Stomach (tissue), 9 donors: ENCODE results near the gene GPC5. TPM values are rescaled to one million over a fixed set of nuclear protein-coding genes. Genes with fewer than 3 reads are reported as not detected.
A peak's percentile ranks its signal among the peaks of the same experiment; 100 is the strongest.
"Not testable (repeated sequence)": the region's sequence is repeated elsewhere in the genome, so short reads cannot be mapped to it uniquely, and the experiment has no call there.

Source experiments
- DNase-seq, 2 donors: peaks; one replicate each; pipeline versions ENCODE4 v3.0.0 to v3.0.0-alpha.2; 2013 to 2019
- H3K27ac ChIP-seq, 5 donors: fragments of 200-600 bp in 4 of 5; sonication (generic) in 4 of 5; one replicate each; pipeline ENCODE4 v1.5.1; 2013 to 2019; ENCODE audit warnings: mild to moderate bottlenecking in 1 of 5, moderate library complexity in 1 of 5
- H3K27me3 ChIP-seq, 3 donors: fragments of 200-600 bp; sonication (generic); one replicate each; pipeline ENCODE4 v1.5.1; 2017 to 2019; ENCODE audit warnings: mixed run types in 1 of 3
- H3K36me3 ChIP-seq, 4 donors: fragments of 200-600 bp; sonication (generic); 1 replicate in 3 of 4; 2 replicates in 1 of 4; pipeline ENCODE4 v1.5.1; 2016 to 2019
- H3K4me1 ChIP-seq, 4 donors: fragments of 200-600 bp; sonication (generic); one replicate each; pipeline ENCODE4 v1.5.1; 2016 to 2019
- H3K4me3 ChIP-seq, 4 donors: fragments of 200-600 bp; sonication (generic) in 3 of 4; one replicate each; pipeline ENCODE4 v1.5.1; 2016 to 2019; ENCODE audit warnings: mild to moderate bottlenecking in 1 of 4
- H3K9me3 ChIP-seq, 4 donors: fragments of 200-600 bp; sonication (generic); one replicate each; pipeline ENCODE4 v1.5.1; 2016 to 2019
- CTCF ChIP-seq, 7 experiments: fragments of 450-650 bp in 4 of 7; fragments of 200-600 bp in 3 of 7; sonication (generic) in 3 of 7; IDR thresholded peaks; one replicate each; pipeline ENCODE4 v1.5.1; 2016 to 2019; ENCODE audit warnings: antibody characterized with exemption in 7 of 7, control low read depth in 2 of 7, mild to moderate bottlenecking in 1 of 7
- EP300 ChIP-seq: sonication (generic); formaldehyde crosslinking; IDR thresholded peaks from one replicate; pipeline ENCODE4 v1.6.1; 2017; ENCODE audit warnings: antibody characterized with exemption
- POLR2A ChIP-seq, 4 donors: fragments of 450-650 bp; IDR thresholded peaks; one replicate each; pipeline ENCODE4 v1.6.1; 2016; ENCODE audit warnings: antibody characterized with exemption in 4 of 4, control low read depth in 2 of 4, mild to moderate bottlenecking in 1 of 4, moderate library complexity in 1 of 4
- POLR2AphosphoS5 ChIP-seq, 3 donors: sonication (generic); formaldehyde crosslinking; IDR thresholded peaks; one replicate each; pipeline ENCODE4 v1.6.1; 2016; ENCODE audit warnings: antibody characterized with exemption in 3 of 3
- WGBS, 5 donors: extraction: QIAGEN DNeasy Blood & Tissue Kit in 3 of 5; methylation state at CpG; one replicate each; pipeline versions ENCODE4 v1.1.5 to v1.1.7; 2013 to 2018; 5-methylcytosine and 5-hydroxymethylcytosine counted together
- intact Hi-C: fragments of 100-400 bp; cut with DNase I; formaldehyde crosslinking; loops from one replicate; pipeline ENCODE4 v1.15.1; 2023; ENCODE audit warnings: low total_unique reads
- polyA plus RNA-seq, 3 donors: library from polyadenylated mRNA; stranded (reverse); fragments of 200-250 nt; gene quantifications; one replicate each; pipeline ENCODE4 v1.2.3, GENCODE V29; 2013
- total RNA-seq, 5 donors: library from RNA; depleted of rRNA; stranded (reverse); fragments of >200 nt; gene quantifications; one replicate each; pipeline versions ENCODE4 v1.1.0 to v1.2.3, GENCODE V29; 2014 to 2016
- donor health status: healthy with polysubstance abuse.
- donor health status: Bipolar disorder and iron deficiency.
- donor health status: healthy.

GPC5 gene
- total and polyA plus RNA-seq, 8 donors: 0.87 to 2.8 TPM; not detected in 6

GRCh38 chr13:92886535-92887077 is 1488.2 kb downstream of the GPC5 start:
- H3K9me3 ChIP-seq: no peaks in the 10 kb centered on the region
- no peak overlapping the region for H3K27ac ChIP-seq
- 59 to 75% (median 67%) methylated on average over 1 of the region's 1 CpG for WGBS, 5 donors
- H3K4me3 ChIP-seq: no peak overlapping the region
- intact Hi-C loops: no loop called here
- no peaks in the 10 kb centered on the region for H3K27me3 ChIP-seq
- TF ChIP-seq CTCF (IDR thresholded peaks at IDR 0.05): no peak
- no peak for TF ChIP-seq EP300
- no peak for TF ChIP-seq POLR2A (IDR thresholded peaks at IDR 0.05)
- TF ChIP-seq POLR2AphosphoS5 (IDR thresholded peaks at IDR 0.05): no peak
- no peak for DNase-seq
- no peaks in the 10 kb centered on the region for H3K4me1 ChIP-seq
- no peaks in the 10 kb centered on the region for H3K36me3 ChIP-seq

- 71 to 86% (median 78%) methylated on average over 3 of the region's 3 CpGs for WGBS, 5 donors
- TF ChIP-seq POLR2A (IDR thresholded peaks at IDR 0.05) (no peak), CTCF (IDR thresholded peaks at IDR 0.05) (no peak), EP300 (no peak), POLR2AphosphoS5 (IDR thresholded peaks at IDR 0.05) (no peak)
- no peaks in the 10 kb centered on the region for H3K27me3 ChIP-seq
Measured at GRCh38 chr13:92894447-92894846, 1496.0 kb downstream of the GPC5 start.

DNA sequence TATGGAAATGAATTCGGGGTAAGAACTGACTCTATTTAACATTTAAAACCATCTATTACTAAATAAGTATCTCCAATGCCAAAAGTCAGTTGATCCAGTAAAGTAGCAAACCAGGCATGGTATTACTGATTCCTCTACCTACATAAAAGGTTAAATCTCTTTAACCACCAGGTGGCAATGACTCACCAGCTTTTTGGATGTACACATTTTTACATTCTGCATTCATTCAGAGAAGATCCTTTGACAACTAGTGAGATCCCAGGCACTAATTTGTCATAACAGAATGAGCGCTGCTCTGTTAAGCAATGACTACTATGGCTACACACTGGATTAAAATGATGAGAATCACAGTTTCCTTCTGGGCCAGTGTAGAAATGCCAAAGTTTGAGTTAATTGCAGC is 1498.4 kb downstream of the GPC5 start:
- peak in 1 of 2 donors; percentile 51 for DNase-seq
- H3K36me3 ChIP-seq: no peaks in the 10 kb centered on the region
- WGBS, 5 donors: 54 to 60% (median 54%) methylated on average over 2 of the region's 2 CpGs

More at GRCh38 chr13:92894447-92894846, 1496.0 kb downstream of the GPC5 start:
- Histone ChIP-seq H3K27ac (no peak overlapping the region), H3K9me3 (peaks cover 0 to 28% (median 7%) of the 10 kb centered on the region in 4 donors), H3K4me3 (no peak overlapping the region), H3K4me1 (no peaks in the 10 kb centered on the region), H3K36me3 (no peaks in the 10 kb centered on the region)
- intact Hi-C loops: no loop called here
- DNase-seq: no peak

GRCh38 chr13:92898946-92899345 is 1500.5 kb downstream of the GPC5 start:
- H3K27ac ChIP-seq, H3K36me3 ChIP-seq, intact Hi-C loops, H3K27me3 ChIP-seq, H3K4me3 ChIP-seq, H3K4me1 ChIP-seq, DNase-seq: not testable (repeated sequence)
- peaks cover 0 to 31% (median 7%) of the 10 kb centered on the region in 4 donors for H3K9me3 ChIP-seq

More for the DNA sequence above, 1498.4 kb downstream of the GPC5 start:
- intact Hi-C loops: no loop called here
- H3K4me1 ChIP-seq: no peaks in the 10 kb centered on the region
- no peak for TF ChIP-seq CTCF (IDR thresholded peaks at IDR 0.05)
- no peak for TF ChIP-seq POLR2A (IDR thresholded peaks at IDR 0.05)
- no peak for TF ChIP-seq EP300
- no peak for TF ChIP-seq POLR2AphosphoS5 (IDR thresholded peaks at IDR 0.05)
- H3K27me3 ChIP-seq: no peaks in the 10 kb centered on the region
- H3K4me3 ChIP-seq: no peak overlapping the region
- H3K9me3 ChIP-seq: peaks cover 0 to 31% (median 7%) of the 10 kb centered on the region in 4 donors
- H3K27ac ChIP-seq: no peak overlapping the region

GRCh38 chr13:92900446-92900845 is 1502.0 kb downstream of the GPC5 start:
- Histone ChIP-seq H3K27ac (no peak overlapping the region), H3K36me3 (no peaks in the 10 kb centered on the region), H3K4me1 (no peaks in the 10 kb centered on the region), H3K9me3 (peaks cover 0 to 37% (median 7%) of the 10 kb centered on the region in 4 donors), H3K27me3 (no peaks in the 10 kb centered on the region), H3K4me3 (no peak overlapping the region)
- TF ChIP-seq CTCF (IDR thresholded peaks at IDR 0.05) (no peak), POLR2AphosphoS5 (IDR thresholded peaks at IDR 0.05) (no peak), EP300 (no peak), POLR2A (IDR thresholded peaks at IDR 0.05) (no peak)
- DNase-seq: peak in 1 of 2 donors; percentile 16
- WGBS, 5 donors: 39 to 61% (median 49%) methylated on average over 3 of the region's 3 CpGs
- intact Hi-C loops: no loop called here
